ENCODE data around the gene IMMP2L.

DNA sequence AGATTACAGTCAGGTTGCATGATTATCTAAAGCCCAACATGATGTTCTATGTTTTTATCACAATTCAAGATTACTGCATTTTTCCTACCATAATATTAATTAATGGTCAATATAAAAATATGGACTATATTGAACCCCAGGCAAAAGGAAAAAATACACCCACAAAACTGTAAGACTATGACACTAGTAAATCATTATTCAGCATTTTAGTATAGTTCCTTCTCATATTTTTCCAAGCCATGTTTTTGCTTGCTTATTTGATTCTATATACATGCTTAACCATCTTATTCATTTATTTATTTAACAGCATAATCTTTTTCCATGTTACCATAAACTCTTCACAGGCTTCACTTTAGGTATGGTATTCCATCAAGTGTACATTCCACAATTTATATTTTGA, 101.6 kb downstream of the IMMP2L start:
- TF ChIP-seq, protein P1, sequence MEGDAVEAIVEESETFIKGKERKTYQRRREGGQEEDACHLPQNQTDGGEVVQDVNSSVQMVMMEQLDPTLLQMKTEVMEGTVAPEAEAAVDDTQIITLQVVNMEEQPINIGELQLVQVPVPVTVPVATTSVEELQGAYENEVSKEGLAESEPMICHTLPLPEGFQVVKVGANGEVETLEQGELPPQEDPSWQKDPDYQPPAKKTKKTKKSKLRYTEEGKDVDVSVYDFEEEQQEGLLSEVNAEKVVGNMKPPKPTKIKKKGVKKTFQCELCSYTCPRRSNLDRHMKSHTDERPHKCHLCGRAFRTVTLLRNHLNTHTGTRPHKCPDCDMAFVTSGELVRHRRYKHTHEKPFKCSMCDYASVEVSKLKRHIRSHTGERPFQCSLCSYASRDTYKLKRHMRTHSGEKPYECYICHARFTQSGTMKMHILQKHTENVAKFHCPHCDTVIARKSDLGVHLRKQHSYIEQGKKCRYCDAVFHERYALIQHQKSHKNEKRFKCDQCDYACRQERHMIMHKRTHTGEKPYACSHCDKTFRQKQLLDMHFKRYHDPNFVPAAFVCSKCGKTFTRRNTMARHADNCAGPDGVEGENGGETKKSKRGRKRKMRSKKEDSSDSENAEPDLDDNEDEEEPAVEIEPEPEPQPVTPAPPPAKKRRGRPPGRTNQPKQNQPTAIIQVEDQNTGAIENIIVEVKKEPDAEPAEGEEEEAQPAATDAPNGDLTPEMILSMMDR (IDR thresholded peaks at IDR 0.05; ENCODE audit: extremely low read depth in 1 of 2, insufficient read depth in 1 of 2, low read depth in 1 of 2, low read length in 2 of 2), result no peak
- TF ChIP-seq EZH2 (IDR thresholded peaks at IDR 0.05; ENCODE audit: borderline replicate concordance, low read depth, low read length, severe bottlenecking) (no peak), FOS (IDR thresholded peaks at IDR 0.05; ENCODE audit: borderline replicate concordance, insufficient read depth, low read length) (no peak), POLR2A (IDR thresholded peaks at IDR 0.05; ENCODE audit: low read depth, low read length) (no peak), POLR2AphosphoS5 (IDR thresholded peaks at IDR 0.05; ENCODE audit: insufficient read depth, low read depth, low read length) (no peak), JUN (IDR thresholded peaks at IDR 0.05; ENCODE audit: borderline replicate concordance, insufficient read depth, insufficient read length, low read depth) (no peak), MAX (IDR thresholded peaks at IDR 0.05; ENCODE audit: insufficient read depth, insufficient read length) (no peak)
